Pons (tissue), 1 donor: ENCODE results near the gene INPP1.
"Not testable (repeated sequence)": the region's sequence is repeated elsewhere in the genome, so short reads cannot be mapped to it uniquely, and the experiment has no call there.

ENCODE experiments used
- DNase-seq: peaks from one replicate; pipeline ENCODE4 v3.0.0-alpha.2; 2016; ENCODE audit warnings: low spot score

INPP1 gene

GRCh38 chr2:190343536-190344275 lies at the start of gene INPP1:
TSS of gene INPP1 (plus strand) at chr2:190343589. CDS start at chr2:190360103, 16,514 bp downstream.
- DNase-seq: no peak

- DNase-seq: not testable (repeated sequence)
These were observed 45.5 kb upstream of the INPP1 start for GRCh38 chr2:190297880-190298279.

- no peak for DNase-seq
These were observed 42.4 kb upstream of the INPP1 start for GRCh38 chr2:190301032-190301431.

GRCh38 chr2:190302052-190302451 lies 41.3 kb upstream of the INPP1 start:
- DNase-seq: no peak

- no peak for DNase-seq
These were observed 39.7 kb upstream of the INPP1 start for GRCh38 chr2:190303647-190304046.

GRCh38 chr2:190304404-190304803 lies 39.0 kb upstream of the INPP1 start:
- DNase-seq: no peak

GRCh38 chr2:190308031-190308430 lies 35.4 kb upstream of the INPP1 start:
- DNase-seq: no peak

GRCh38 chr2:190311893-190312634 lies 31.3 kb upstream of the INPP1 start:
- DNase-seq: no peak

- not testable (repeated sequence) for DNase-seq
These were observed 30.8 kb upstream of the INPP1 start for GRCh38 chr2:190312635-190313025.

GRCh38 chr2:190313880-190314279 lies 29.5 kb upstream of the INPP1 start:
- no peak for DNase-seq

GRCh38 chr2:190315273-190315672 lies 28.1 kb upstream of the INPP1 start:
- no peak for DNase-seq

- DNase-seq: peak; percentile 35
These were observed 24.9 kb upstream of the INPP1 start for GRCh38 chr2:190318514-190318913.

GRCh38 chr2:190318931-190319554 lies 24.3 kb upstream of the INPP1 start:
- DNase-seq: peak; percentile 56

- DNase-seq: peak; percentile 99
These were observed 23.6 kb upstream of the INPP1 start, which contains the start of gene HIBCH for GRCh38 chr2:190319555-190320498. TSS of gene HIBCH (minus strand) at chr2:190319826. CDS start at chr2:190319750, 76 bp downstream.

GRCh38 chr2:190320696-190321095 lies 22.7 kb upstream of the INPP1 start:
- no peak for DNase-seq

- DNase-seq: no peak
These were observed 20.0 kb upstream of the INPP1 start for GRCh38 chr2:190323406-190323805.

- no peak for DNase-seq
These were observed 17.8 kb upstream of the INPP1 start for GRCh38 chr2:190325588-190325987.

GRCh38 chr2:190327867-190328572 lies 15.4 kb upstream of the INPP1 start:
- DNase-seq: no peak

- peak; percentile 26 for DNase-seq
These were observed 14.7 kb upstream of the INPP1 start for GRCh38 chr2:190328573-190329147.

GRCh38 chr2:190333395-190333794 lies 10.0 kb upstream of the INPP1 start:
- no peak for DNase-seq

GRCh38 chr2:190333928-190334327 lies 9.5 kb upstream of the INPP1 start:
- no peak for DNase-seq
